GM23338 (cell line): Measurements from ENCODE around the gene TMEM238. TPM values are rescaled to one million over a fixed set of nuclear protein-coding genes. Genes with fewer than 3 reads are reported as not detected.

ENCODE experiments used
- ATAC-seq: fragments of 200-7000 bp; cut with Tn5 transposase; 3 replicates; pipeline ENCODE4 v1.9.1; 2020
- DNase-seq: peaks from one replicate; pipeline ENCODE4 v3.0.0-alpha.2; 2015; ENCODE audit warnings: low spot score
- H2AFZ ChIP-seq: fragments of 200-600 bp; sonication (generic); 2 replicates; pipeline ENCODE4 v1.8.0; 2016; ENCODE audit warnings: antibody characterized with exemption, mild to moderate bottlenecking, moderate library complexity
- H3F3A ChIP-seq: fragments of 200-600 bp; sonication (generic); replicated peaks from 2 replicates; pipeline ENCODE4 v1.8.0; 2017; ENCODE audit warnings: antibody characterized with exemption, mixed run types, low read depth
- H3K27ac ChIP-seq: fragments of 200-600 bp; sonication (generic); 2 replicates; pipeline ENCODE4 v1.6.1; 2016; ENCODE audit warnings: low read depth
- H3K27me3 ChIP-seq: fragments of 200-600 bp; sonication (generic); 2 replicates; pipeline ENCODE4 v1.8.0; 2016; ENCODE audit warnings: mild to moderate bottlenecking, mixed run types, moderate library complexity; ENCODE audit not compliant: insufficient read depth
- H3K36me3 ChIP-seq: fragments of 200-600 bp; sonication (generic); 2 replicates; pipeline ENCODE4 v1.8.0; 2016; ENCODE audit warnings: mild to moderate bottlenecking; ENCODE audit not compliant: insufficient read depth
- H3K4me1 ChIP-seq: fragments of 200-600 bp; sonication (generic); 2 replicates; pipeline ENCODE4 v1.8.0; 2016; ENCODE audit warnings: mild to moderate bottlenecking, moderate library complexity; ENCODE audit not compliant: insufficient read depth
- H3K4me2 ChIP-seq: fragments of 200-600 bp; sonication (generic); 2 replicates; pipeline ENCODE4 v1.7.1; 2017; ENCODE audit warnings: mixed run types
- H3K4me3 ChIP-seq: fragments of 200-600 bp; sonication (generic); 2 replicates; pipeline ENCODE4 v1.6.1; 2016; ENCODE audit warnings: mixed run types
- H3K79me2 ChIP-seq: fragments of 200-600 bp; sonication (generic); replicated peaks from 2 replicates; pipeline ENCODE4 v1.8.0; 2017; ENCODE audit warnings: mild to moderate bottlenecking; ENCODE audit not compliant: insufficient read depth
- H3K9me2 ChIP-seq: fragments of 200-600 bp; sonication (generic); 2 replicates; pipeline ENCODE4 v1.8.0; 2017; ENCODE audit not compliant: insufficient read depth
- H4K20me1 ChIP-seq: fragments of 200-600 bp; sonication (generic); replicated peaks from 2 replicates; pipeline ENCODE4 v1.8.0; 2017; ENCODE audit warnings: mild to moderate bottlenecking; ENCODE audit not compliant: insufficient read depth
- H3K27ac Mint-ChIP-seq: 2 replicates; pipeline ENCODE4 v1.8.0; 2020; ENCODE audit warnings: inconsistent platforms, mild to moderate bottlenecking, moderate library complexity, mixed read lengths
- H3K27me3 Mint-ChIP-seq: 3 replicates; pipeline ENCODE4 v1.8.0; 2022; ENCODE audit warnings: low read depth, mild to moderate bottlenecking, moderate library complexity, mixed read lengths, inconsistent platforms; ENCODE audit not compliant: insufficient read depth, poor library complexity
- H3K36me3 Mint-ChIP-seq: 3 replicates; pipeline ENCODE4 v1.8.0; 2021; ENCODE audit warnings: low read depth, mild to moderate bottlenecking, inconsistent platforms, moderate library complexity, mixed read lengths
- H3K4me1 Mint-ChIP-seq: 3 replicates; pipeline ENCODE4 v1.8.0; 2020; ENCODE audit warnings: mild to moderate bottlenecking, inconsistent platforms, mixed read lengths
- H3K4me3 Mint-ChIP-seq: 3 replicates; pipeline ENCODE4 v1.8.0; 2021; ENCODE audit warnings: moderate library complexity, mild to moderate bottlenecking, inconsistent platforms, mixed read lengths
- H3K9me3 Mint-ChIP-seq: 3 replicates; pipeline ENCODE4 v1.8.0; 2020; ENCODE audit warnings: moderate library complexity, mild to moderate bottlenecking, inconsistent platforms, mixed read lengths
- CREB1 ChIP-seq: fragments of 250-450 bp; sonication (Bioruptor Pico); IDR thresholded peaks from 2 replicates; pipeline ENCODE4 v1.5.0; 2020; ENCODE audit warnings: low read depth, mild to moderate bottlenecking, moderate library complexity
- EZH2 ChIP-seq: fragments of 200-600 bp; sonication (generic); IDR thresholded peaks from one replicate; pipeline ENCODE4 v1.8.0; 2017; ENCODE audit warnings: antibody characterized with exemption, mild to moderate bottlenecking, low read depth; ENCODE audit not compliant: unreplicated experiment
- EZH2phosphoT487 ChIP-seq: fragments of 200-600 bp; sonication (generic); IDR thresholded peaks from one replicate; pipeline ENCODE4 v1.8.1; 2018; ENCODE audit warnings: antibody characterized with exemption; ENCODE audit not compliant: unreplicated experiment
- JUNB ChIP-seq: IDR thresholded peaks from one replicate; pipeline ENCODE4 v1.6.1; 2016; ENCODE audit warnings: antibody characterized with exemption; ENCODE audit not compliant: unreplicated experiment
- NANOG ChIP-seq: IDR thresholded peaks from 2 replicates; pipeline ENCODE4 v1.6.1; 2016; ENCODE audit warnings: antibody characterized with exemption, borderline replicate concordance
- POLR2AphosphoS5 ChIP-seq: IDR thresholded peaks from 2 replicates; pipeline ENCODE4 v1.6.1; 2016; ENCODE audit warnings: antibody characterized with exemption, low read depth
- REST ChIP-seq: IDR thresholded peaks from one replicate; pipeline ENCODE4 v1.6.1; 2018; ENCODE audit warnings: antibody characterized with exemption; ENCODE audit not compliant: unreplicated experiment
- STAT1 ChIP-seq: IDR thresholded peaks from one replicate; pipeline ENCODE4 v1.6.1; 2016; ENCODE audit warnings: antibody characterized with exemption; ENCODE audit not compliant: unreplicated experiment
- ZNF114 ChIP-seq: fragments of 250-450 bp; sonication (Bioruptor Pico); IDR thresholded peaks from 2 replicates; pipeline ENCODE4 v1.5.0; 2020; ENCODE audit warnings: mild to moderate bottlenecking, moderate library complexity
- ZNF331 ChIP-seq: fragments of 250-450 bp; sonication (Bioruptor Pico); IDR thresholded peaks from 2 replicates; pipeline ENCODE4 v1.5.0; 2020; ENCODE audit warnings: low read depth, mild to moderate bottlenecking, moderate library complexity
- polyA plus RNA-seq: library from polyadenylated mRNA; unstranded; fragments of >200 nt; fragmentation: Nextera tagmentation; extraction: Ambion mirVana; gene quantifications from 2 replicates; pipeline ENCODE4 v1.2.1, GENCODE V29; 2016
- total RNA-seq: library from RNA; depleted of rRNA; stranded (reverse); fragments of >200 nt; shearing (Covaris generic); gene quantifications from 2 replicates; pipeline ENCODE4 v1.2.3, GENCODE V29; 2014
- TF ChIP-seq, protein P1 (sequence below): IDR thresholded peaks from 2 replicates; pipeline ENCODE4 v1.6.1; 2016; ENCODE audit warnings: antibody characterized with exemption
- TF ChIP-seq, protein P2 (sequence below): fragments of 250-450 bp; sonication (Bioruptor Pico); IDR thresholded peaks from 2 replicates; pipeline ENCODE4 v1.5.0; 2020; ENCODE audit warnings: mild to moderate bottlenecking, moderate library complexity
- TF ChIP-seq, protein P3 (sequence below), 2 experiments: fragments of 200-600 bp in 1 of 2; sonication (generic) in 1 of 2; conservative IDR thresholded peaks; 2 replicates each; pipeline versions ENCODE4 v1.5.1 to v1.6.1; 2016 to 2017; ENCODE audit warnings: antibody characterized with exemption in 2 of 2, low read depth in 2 of 2, mild to moderate bottlenecking in 2 of 2, moderate library complexity in 1 of 2

TMEM238 gene
- total and polyA plus RNA-seq, 2 experiments from 2014 or later: 0.55 to 7.5 TPM

GRCh38 chr19:55406091-55406825, 22.2 kb upstream of the TMEM238 start:
- no peak overlapping the region for H2AFZ ChIP-seq
- H3K4me1 Mint-ChIP-seq: peaks cover 31% of the 10 kb centered on the region
- peak overlapping the region; percentile 91 for H3K4me3 Mint-ChIP-seq
- peaks cover 25% of the 10 kb centered on the region for H3K27me3 Mint-ChIP-seq
- H3K9me2 ChIP-seq: peaks cover 8% of the 10 kb centered on the region
- H3K4me3 ChIP-seq: peak overlapping the region; percentile 94
- H3K79me2 ChIP-seq: peaks cover 44% of the 10 kb centered on the region
- H3K36me3 ChIP-seq: peaks cover 47% of the 10 kb centered on the region
- H3K27ac Mint-ChIP-seq: peak overlapping the region; percentile 56
- DNase-seq: no peak
- H3K4me2 ChIP-seq: peak overlapping the region; percentile 93
- H3K27ac ChIP-seq: 0 out of 2 replicates have a peak overlapping the region, but pooled peaks have one; percentile 50
- H3F3A ChIP-seq: peaks cover 51% of the 10 kb centered on the region
- TF ChIP-seq POLR2AphosphoS5 (no peak), STAT1 (no peak), ZNF114 (no peak), NANOG (no peak), REST (no peak), ZNF331 (no peak), JUNB (no peak), EZH2 (no peak), EZH2phosphoT487 (no peak), CREB1 (CRISPR knock-in tag) (no peak)
- TF ChIP-seq, protein P1, sequence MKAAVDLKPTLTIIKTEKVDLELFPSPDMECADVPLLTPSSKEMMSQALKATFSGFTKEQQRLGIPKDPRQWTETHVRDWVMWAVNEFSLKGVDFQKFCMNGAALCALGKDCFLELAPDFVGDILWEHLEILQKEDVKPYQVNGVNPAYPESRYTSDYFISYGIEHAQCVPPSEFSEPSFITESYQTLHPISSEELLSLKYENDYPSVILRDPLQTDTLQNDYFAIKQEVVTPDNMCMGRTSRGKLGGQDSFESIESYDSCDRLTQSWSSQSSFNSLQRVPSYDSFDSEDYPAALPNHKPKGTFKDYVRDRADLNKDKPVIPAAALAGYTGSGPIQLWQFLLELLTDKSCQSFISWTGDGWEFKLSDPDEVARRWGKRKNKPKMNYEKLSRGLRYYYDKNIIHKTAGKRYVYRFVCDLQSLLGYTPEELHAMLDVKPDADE: no peak
- TF ChIP-seq, protein P2, sequence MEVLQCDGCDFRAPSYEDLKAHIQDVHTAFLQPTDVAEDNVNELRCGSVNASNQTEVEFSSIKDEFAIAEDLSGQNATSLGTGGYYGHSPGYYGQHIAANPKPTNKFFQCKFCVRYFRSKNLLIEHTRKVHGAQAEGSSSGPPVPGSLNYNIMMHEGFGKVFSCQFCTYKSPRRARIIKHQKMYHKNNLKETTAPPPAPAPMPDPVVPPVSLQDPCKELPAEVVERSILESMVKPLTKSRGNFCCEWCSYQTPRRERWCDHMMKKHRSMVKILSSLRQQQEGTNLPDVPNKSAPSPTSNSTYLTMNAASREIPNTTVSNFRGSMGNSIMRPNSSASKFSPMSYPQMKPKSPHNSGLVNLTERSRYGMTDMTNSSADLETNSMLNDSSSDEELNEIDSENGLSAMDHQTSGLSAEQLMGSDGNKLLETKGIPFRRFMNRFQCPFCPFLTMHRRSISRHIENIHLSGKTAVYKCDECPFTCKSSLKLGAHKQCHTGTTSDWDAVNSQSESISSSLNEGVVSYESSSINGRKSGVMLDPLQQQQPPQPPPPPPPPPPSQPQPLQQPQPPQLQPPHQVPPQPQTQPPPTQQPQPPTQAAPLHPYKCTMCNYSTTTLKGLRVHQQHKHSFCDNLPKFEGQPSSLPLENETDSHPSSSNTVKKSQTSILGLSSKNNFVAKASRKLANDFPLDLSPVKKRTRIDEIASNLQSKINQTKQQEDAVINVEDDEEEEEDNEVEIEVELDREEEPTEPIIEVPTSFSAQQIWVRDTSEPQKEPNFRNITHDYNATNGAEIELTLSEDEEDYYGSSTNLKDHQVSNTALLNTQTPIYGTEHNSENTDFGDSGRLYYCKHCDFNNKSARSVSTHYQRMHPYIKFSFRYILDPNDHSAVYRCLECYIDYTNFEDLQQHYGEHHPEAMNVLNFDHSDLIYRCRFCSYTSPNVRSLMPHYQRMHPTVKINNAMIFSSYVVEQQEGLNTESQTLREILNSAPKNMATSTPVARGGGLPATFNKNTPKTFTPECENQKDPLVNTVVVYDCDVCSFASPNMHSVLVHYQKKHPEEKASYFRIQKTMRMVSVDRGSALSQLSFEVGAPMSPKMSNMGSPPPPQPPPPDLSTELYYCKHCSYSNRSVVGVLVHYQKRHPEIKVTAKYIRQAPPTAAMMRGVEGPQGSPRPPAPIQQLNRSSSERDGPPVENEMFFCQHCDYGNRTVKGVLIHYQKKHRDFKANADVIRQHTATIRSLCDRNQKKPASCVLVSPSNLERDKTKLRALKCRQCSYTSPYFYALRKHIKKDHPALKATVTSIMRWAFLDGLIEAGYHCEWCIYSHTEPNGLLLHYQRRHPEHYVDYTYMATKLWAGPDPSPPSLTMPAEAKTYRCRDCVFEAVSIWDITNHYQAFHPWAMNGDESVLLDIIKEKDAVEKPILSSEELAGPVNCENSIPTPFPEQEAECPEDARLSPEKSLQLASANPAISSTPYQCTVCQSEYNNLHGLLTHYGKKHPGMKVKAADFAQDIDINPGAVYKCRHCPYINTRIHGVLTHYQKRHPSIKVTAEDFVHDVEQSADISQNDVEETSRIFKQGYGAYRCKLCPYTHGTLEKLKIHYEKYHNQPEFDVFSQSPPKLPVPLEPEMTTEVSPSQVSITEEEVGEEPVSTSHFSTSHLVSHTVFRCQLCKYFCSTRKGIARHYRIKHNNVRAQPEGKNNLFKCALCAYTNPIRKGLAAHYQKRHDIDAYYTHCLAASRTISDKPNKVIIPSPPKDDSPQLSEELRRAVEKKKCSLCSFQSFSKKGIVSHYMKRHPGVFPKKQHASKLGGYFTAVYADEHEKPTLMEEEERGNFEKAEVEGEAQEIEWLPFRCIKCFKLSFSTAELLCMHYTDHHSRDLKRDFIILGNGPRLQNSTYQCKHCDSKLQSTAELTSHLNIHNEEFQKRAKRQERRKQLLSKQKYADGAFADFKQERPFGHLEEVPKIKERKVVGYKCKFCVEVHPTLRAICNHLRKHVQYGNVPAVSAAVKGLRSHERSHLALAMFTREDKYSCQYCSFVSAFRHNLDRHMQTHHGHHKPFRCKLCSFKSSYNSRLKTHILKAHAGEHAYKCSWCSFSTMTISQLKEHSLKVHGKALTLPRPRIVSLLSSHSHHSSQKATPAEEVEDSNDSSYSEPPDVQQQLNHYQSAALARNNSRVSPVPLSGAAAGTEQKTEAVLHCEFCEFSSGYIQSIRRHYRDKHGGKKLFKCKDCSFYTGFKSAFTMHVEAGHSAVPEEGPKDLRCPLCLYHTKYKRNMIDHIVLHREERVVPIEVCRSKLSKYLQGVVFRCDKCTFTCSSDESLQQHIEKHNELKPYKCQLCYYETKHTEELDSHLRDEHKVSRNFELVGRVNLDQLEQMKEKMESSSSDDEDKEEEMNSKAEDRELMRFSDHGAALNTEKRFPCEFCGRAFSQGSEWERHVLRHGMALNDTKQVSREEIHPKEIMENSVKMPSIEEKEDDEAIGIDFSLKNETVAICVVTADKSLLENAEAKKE: no peak
- TF ChIP-seq, protein P3, sequence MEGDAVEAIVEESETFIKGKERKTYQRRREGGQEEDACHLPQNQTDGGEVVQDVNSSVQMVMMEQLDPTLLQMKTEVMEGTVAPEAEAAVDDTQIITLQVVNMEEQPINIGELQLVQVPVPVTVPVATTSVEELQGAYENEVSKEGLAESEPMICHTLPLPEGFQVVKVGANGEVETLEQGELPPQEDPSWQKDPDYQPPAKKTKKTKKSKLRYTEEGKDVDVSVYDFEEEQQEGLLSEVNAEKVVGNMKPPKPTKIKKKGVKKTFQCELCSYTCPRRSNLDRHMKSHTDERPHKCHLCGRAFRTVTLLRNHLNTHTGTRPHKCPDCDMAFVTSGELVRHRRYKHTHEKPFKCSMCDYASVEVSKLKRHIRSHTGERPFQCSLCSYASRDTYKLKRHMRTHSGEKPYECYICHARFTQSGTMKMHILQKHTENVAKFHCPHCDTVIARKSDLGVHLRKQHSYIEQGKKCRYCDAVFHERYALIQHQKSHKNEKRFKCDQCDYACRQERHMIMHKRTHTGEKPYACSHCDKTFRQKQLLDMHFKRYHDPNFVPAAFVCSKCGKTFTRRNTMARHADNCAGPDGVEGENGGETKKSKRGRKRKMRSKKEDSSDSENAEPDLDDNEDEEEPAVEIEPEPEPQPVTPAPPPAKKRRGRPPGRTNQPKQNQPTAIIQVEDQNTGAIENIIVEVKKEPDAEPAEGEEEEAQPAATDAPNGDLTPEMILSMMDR (conservative IDR thresholded peaks at IDR 0.05; ENCODE audit: low read depth in 2 of 2): no peak
- H4K20me1 ChIP-seq: peaks cover 57% of the 10 kb centered on the region
- peaks cover 21% of the 10 kb centered on the region for H3K4me1 ChIP-seq
- H3K27me3 ChIP-seq: no peaks in the 10 kb centered on the region
- ATAC-seq: no peak
- peaks cover 80% of the 10 kb centered on the region for H3K36me3 Mint-ChIP-seq
- peaks cover 29% of the 10 kb centered on the region for H3K9me3 Mint-ChIP-seq
